KOPT-K1 (cell line): ENCODE results near the gene PMM1.
"Not testable (repeated sequence)": the region's sequence is repeated elsewhere in the genome, so short reads cannot be mapped to it uniquely, and the experiment has no call there.

Experiments used
- H3K27ac ChIP-seq: fragments of 200-600 bp; sonication (generic); 2 replicates; pipeline ENCODE4 v1.5.1; 2016; ENCODE audit warnings: antibody characterized with exemption, mild to moderate bottlenecking, low read depth, low read length; ENCODE audit not compliant: poor library complexity, severe bottlenecking
- H3K36me3 ChIP-seq: fragments of 200-600 bp; sonication (generic); 2 replicates; pipeline ENCODE4 v1.5.1; 2017; ENCODE audit warnings: antibody characterized with exemption, mild to moderate bottlenecking, low read length, moderate library complexity; ENCODE audit not compliant: insufficient read depth
- H3K9me3 ChIP-seq: fragments of 200-600 bp; sonication (generic); 2 replicates; pipeline ENCODE4 v1.5.1; 2017; ENCODE audit warnings: antibody characterized with exemption, low read length, mild to moderate bottlenecking; ENCODE audit not compliant: insufficient read depth, poor library complexity, severe bottlenecking

Gene PMM1

GRCh38 chr22:41612603-41613306 is 23.1 kb upstream of the PMM1 start:
- no peaks in the 10 kb centered on the region for H3K9me3 ChIP-seq
- no peak overlapping the region for H3K27ac ChIP-seq
- peaks cover 8% of the 10 kb centered on the region; the same call in 1 of the 2 replicates for H3K36me3 ChIP-seq

GRCh38 chr22:41608386-41608785 is 18.7 kb upstream of the PMM1 start:
- Histone ChIP-seq H3K27ac (no peak overlapping the region), H3K36me3 (peaks cover 41% of the 10 kb centered on the region), H3K9me3 (no peaks in the 10 kb centered on the region)

- Histone ChIP-seq H3K27ac (no peak overlapping the region), H3K36me3 (peaks cover 66% of the 10 kb centered on the region), H3K9me3 (no peaks in the 10 kb centered on the region)
These were observed 14.3 kb upstream of the PMM1 start for GRCh38 chr22:41603873-41604332.

GRCh38 chr22:41600976-41601375 is 11.3 kb upstream of the PMM1 start:
- no peaks in the 10 kb centered on the region for H3K9me3 ChIP-seq
- H3K27ac ChIP-seq = no peak overlapping the region
- peaks cover 49% of the 10 kb centered on the region for H3K36me3 ChIP-seq

GRCh38 chr22:41598891-41599635 is 9.4 kb upstream of the PMM1 start:
- Histone ChIP-seq H3K36me3 (peaks cover 34% of the 10 kb centered on the region), H3K9me3 (no peaks in the 10 kb centered on the region), H3K27ac (no peak overlapping the region)

GRCh38 chr22:41598081-41598480 is 8.4 kb upstream of the PMM1 start:
- Histone ChIP-seq H3K27ac (no peak overlapping the region), H3K36me3 (peaks cover 31% of the 10 kb centered on the region), H3K9me3 (no peaks in the 10 kb centered on the region)

- Histone ChIP-seq H3K27ac (no peak overlapping the region), H3K9me3 (no peaks in the 10 kb centered on the region)
These were observed 8.0 kb upstream of the PMM1 start for GRCh38 chr22:41597635-41597953.

GRCh38 chr22:41596776-41597634 is 7.4 kb upstream of the PMM1 start:
- H3K36me3 ChIP-seq = peaks cover 20% of the 10 kb centered on the region
- H3K9me3 ChIP-seq = no peaks in the 10 kb centered on the region
- H3K27ac ChIP-seq = no peak overlapping the region

More at GRCh38 chr22:41597635-41597953, 8.0 kb upstream of the PMM1 start:
- peaks cover 26% of the 10 kb centered on the region for H3K36me3 ChIP-seq

- Histone ChIP-seq H3K9me3 (no peaks in the 10 kb centered on the region), H3K36me3 (peaks cover 7% of the 10 kb centered on the region; the same call in 1 of the 2 replicates), H3K27ac (no peak overlapping the region)
These were observed 6.1 kb upstream of the PMM1 start for GRCh38 chr22:41595703-41596102.

GRCh38 chr22:41593336-41593960 is 3.8 kb upstream of the PMM1 start:
- not testable (repeated sequence) for H3K27ac ChIP-seq, H3K9me3 ChIP-seq, H3K36me3 ChIP-seq

- H3K36me3 ChIP-seq = peaks cover 25% of the 10 kb centered on the region; the same call in 1 of the 2 replicates
- H3K27ac ChIP-seq = no peak overlapping the region
- H3K9me3 ChIP-seq = no peaks in the 10 kb centered on the region
These were observed 2.3 kb downstream of the PMM1 start for GRCh38 chr22:41587347-41587723.

- Histone ChIP-seq H3K36me3 (peaks cover 29% of the 10 kb centered on the region; the same call in 1 of the 2 replicates), H3K9me3 (no peaks in the 10 kb centered on the region), H3K27ac (no peak overlapping the region)
These were observed 3.7 kb downstream of the PMM1 start for GRCh38 chr22:41585898-41586297.

- Histone ChIP-seq H3K36me3 (peaks cover 35% of the 10 kb centered on the region; the same call in 1 of the 2 replicates), H3K27ac (no peak overlapping the region)
These were observed 4.8 kb downstream of the PMM1 start for GRCh38 chr22:41584881-41585280.

GRCh38 chr22:41582694-41583093 is 6.9 kb downstream of the PMM1 start:
- H3K27ac ChIP-seq = no peak overlapping the region
- no peaks in the 10 kb centered on the region for H3K9me3 ChIP-seq
- peaks cover 56% of the 10 kb centered on the region for H3K36me3 ChIP-seq

More at GRCh38 chr22:41584881-41585280, 4.8 kb downstream of the PMM1 start:
- no peaks in the 10 kb centered on the region for H3K9me3 ChIP-seq

- no peaks in the 10 kb centered on the region for H3K9me3 ChIP-seq
- no peak overlapping the region for H3K27ac ChIP-seq
- H3K36me3 ChIP-seq = peaks cover 73% of the 10 kb centered on the region
These were observed 9.7 kb downstream of the PMM1 start for GRCh38 chr22:41579997-41580355.
